PC-9 (cell line): ENCODE measurements around the gene DDX39A. TPM values are rescaled to one million over a fixed set of nuclear protein-coding genes. Genes with fewer than 3 reads are reported as not detected.
"Not testable (repeated sequence)": the region's sequence is repeated elsewhere in the genome, so short reads cannot be mapped to it uniquely, and the experiment has no call there.

Source experiments
- BruUV-seq: library from RNA; stranded (reverse); fragments of 400-500 nt; replicated peaks from 2 replicates; lab custom pipeline; 2021; lab: Mats Ljungman, UMichigan
- CTCF ChIA-PET: fragments of 300-600 bp; sonication (Branson Sonifier 250); formaldehyde crosslinking; loops from one replicate; lab custom pipeline; 2022; ENCODE audit warnings: antibody characterized with exemption; lab: Charles Lee
- POLR2A ChIA-PET: fragments of 300-600 bp; sonication (Branson Sonifier 250); formaldehyde crosslinking; loops from one replicate; lab custom pipeline; 2022; ENCODE audit warnings: antibody characterized with exemption; ENCODE audit not compliant: unreplicated experiment; lab: Charles Lee
- DNase-seq, 2 experiments: peaks; one replicate each; pipeline versions ENCODE4 v3.0.0 to v3.0.0-alpha.2; 2015 to 2022; ENCODE audit warnings: mixed read lengths in 1 of 2
- H2AFZ ChIP-seq: fragments of 200-600 bp; sonication (generic); 2 replicates; pipeline ENCODE4 v1.8.1; 2017; ENCODE audit warnings: antibody characterized with exemption
- H3F3A ChIP-seq: fragments of 200-600 bp; sonication (generic); 2 replicates; pipeline ENCODE4 v1.8.1; 2017; ENCODE audit warnings: antibody characterized with exemption, mild to moderate bottlenecking, low read depth; ENCODE audit not compliant: insufficient read depth
- H3K27ac ChIP-seq: fragments of 200-600 bp; sonication (generic); 2 replicates; pipeline ENCODE4 v1.6.1; 2016; ENCODE audit warnings: mixed run types
- H3K27me3 ChIP-seq: fragments of 200-600 bp; sonication (generic); 2 replicates; pipeline ENCODE4 v1.6.1; 2016; ENCODE audit warnings: low read depth, mixed run types; ENCODE audit not compliant: insufficient read depth
- H3K36me3 ChIP-seq: fragments of 200-600 bp; sonication (generic); 2 replicates; pipeline ENCODE4 v1.6.1; 2016; ENCODE audit warnings: low read depth, mixed run types
- H3K4me1 ChIP-seq: fragments of 200-600 bp; sonication (generic); replicated peaks from 2 replicates; pipeline ENCODE4 v1.6.1; 2016; ENCODE audit warnings: mixed run types; ENCODE audit not compliant: insufficient read depth
- H3K4me2 ChIP-seq: fragments of 200-600 bp; sonication (generic); 2 replicates; pipeline ENCODE4 v1.6.1; 2017; ENCODE audit warnings: mixed run types
- H3K4me3 ChIP-seq: fragments of 200-600 bp; sonication (generic); 2 replicates; pipeline ENCODE4 v1.6.1; 2016; ENCODE audit warnings: mixed run types
- H3K79me2 ChIP-seq: fragments of 200-600 bp; sonication (generic); 2 replicates; pipeline ENCODE4 v1.6.1; 2017; ENCODE audit warnings: low read depth, mixed run types
- H3K9me2 ChIP-seq: fragments of 200-600 bp; sonication (generic); 2 replicates; pipeline ENCODE4 v1.8.1; 2017; ENCODE audit warnings: mild to moderate bottlenecking; ENCODE audit not compliant: insufficient read depth
- H3K9me3 ChIP-seq: fragments of 200-600 bp; sonication (generic); 2 replicates; pipeline ENCODE4 v1.8.1; 2016; ENCODE audit warnings: low read depth; ENCODE audit not compliant: insufficient read depth
- H4K20me1 ChIP-seq: fragments of 200-600 bp; sonication (generic); 2 replicates; pipeline ENCODE4 v1.8.1; 2017; ENCODE audit not compliant: insufficient read depth
- EZH2 ChIP-seq: fragments of 200-600 bp; sonication (generic); IDR thresholded peaks from 2 replicates; pipeline ENCODE4 v1.8.0; 2017; ENCODE audit warnings: antibody characterized with exemption, low read depth
- intact Hi-C: fragments of 100-400 bp; cut with micrococcal nuclease; formaldehyde crosslinking; loops from one replicate; pipeline ENCODE4 v1.10.0; 2022; ENCODE audit not compliant: unreplicated experiment
- total RNA-seq: library from RNA; stranded (reverse); gene quantifications from 2 replicates; pipeline ENCODE4 v1.2.3, GENCODE V29; 2021
- TF ChIP-seq, protein P1 (sequence below): fragments of 200-600 bp; sonication (generic); conservative IDR thresholded peaks from 2 replicates; pipeline ENCODE4 v1.6.1; 2017; ENCODE audit warnings: mixed run types, antibody characterized with exemption, mild to moderate bottlenecking, moderate library complexity

DDX39A gene
- total RNA-seq, 1 experiment from 2014 or later, result 67.4 TPM

GRCh38 chr19:14375582-14376291 is 43.4 kb downstream of the DDX39A start:
- ChIA-PET POLR2A (no interaction called here), CTCF (interaction anchor here (0.5 kb wide), 1 partner anchor 28 kb away, joined by 4 read pairs; no protein-coding TSS in a partner anchor)
- no peak overlapping the region for H3K4me2 ChIP-seq
- no peaks in the 10 kb centered on the region for H3K79me2 ChIP-seq
- no peaks in the 10 kb centered on the region for H3K9me2 ChIP-seq
- no peak for DNase-seq
- H4K20me1 ChIP-seq, result no peaks in the 10 kb centered on the region
- no peaks in the 10 kb centered on the region for H3K36me3 ChIP-seq
- BruUV-seq, result no TSS peak
- TF ChIP-seq EZH2, result no peak
- TF ChIP-seq, protein P1, sequence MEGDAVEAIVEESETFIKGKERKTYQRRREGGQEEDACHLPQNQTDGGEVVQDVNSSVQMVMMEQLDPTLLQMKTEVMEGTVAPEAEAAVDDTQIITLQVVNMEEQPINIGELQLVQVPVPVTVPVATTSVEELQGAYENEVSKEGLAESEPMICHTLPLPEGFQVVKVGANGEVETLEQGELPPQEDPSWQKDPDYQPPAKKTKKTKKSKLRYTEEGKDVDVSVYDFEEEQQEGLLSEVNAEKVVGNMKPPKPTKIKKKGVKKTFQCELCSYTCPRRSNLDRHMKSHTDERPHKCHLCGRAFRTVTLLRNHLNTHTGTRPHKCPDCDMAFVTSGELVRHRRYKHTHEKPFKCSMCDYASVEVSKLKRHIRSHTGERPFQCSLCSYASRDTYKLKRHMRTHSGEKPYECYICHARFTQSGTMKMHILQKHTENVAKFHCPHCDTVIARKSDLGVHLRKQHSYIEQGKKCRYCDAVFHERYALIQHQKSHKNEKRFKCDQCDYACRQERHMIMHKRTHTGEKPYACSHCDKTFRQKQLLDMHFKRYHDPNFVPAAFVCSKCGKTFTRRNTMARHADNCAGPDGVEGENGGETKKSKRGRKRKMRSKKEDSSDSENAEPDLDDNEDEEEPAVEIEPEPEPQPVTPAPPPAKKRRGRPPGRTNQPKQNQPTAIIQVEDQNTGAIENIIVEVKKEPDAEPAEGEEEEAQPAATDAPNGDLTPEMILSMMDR, result no peak
- H3K27me3 ChIP-seq, result no peaks in the 10 kb centered on the region
- H3K4me3 ChIP-seq, result no peak overlapping the region
- intact Hi-C loops, result no loop called here
- H3K4me1 ChIP-seq, result peaks cover 4% of the 10 kb centered on the region
- no peak overlapping the region for H2AFZ ChIP-seq
- no peaks in the 10 kb centered on the region for H3K9me3 ChIP-seq
- no peak overlapping the region for H3K27ac ChIP-seq
- H3F3A ChIP-seq, result peaks cover 24% of the 10 kb centered on the region

- Histone ChIP-seq H3K27ac (no peak overlapping the region), H3K36me3 (no peaks in the 10 kb centered on the region), H3F3A (peaks cover 17% of the 10 kb centered on the region), H3K27me3 (no peaks in the 10 kb centered on the region), H3K4me3 (no peak overlapping the region), H3K9me3 (no peaks in the 10 kb centered on the region), H3K4me2 (no peak overlapping the region), H3K4me1 (no peaks in the 10 kb centered on the region), H2AFZ (no peak overlapping the region), H4K20me1 (no peaks in the 10 kb centered on the region), H3K79me2 (no peaks in the 10 kb centered on the region), H3K9me2 (no peaks in the 10 kb centered on the region)
- BruUV-seq, result no TSS peak
- ChIA-PET POLR2A (no interaction called here), CTCF (no interaction called here)
- no peak for TF ChIP-seq EZH2
- TF ChIP-seq, protein P1, result no peak
- intact Hi-C loops, result no loop called here
- no peak for DNase-seq
Measured at GRCh38 chr19:14375055-14375581, 44.0 kb downstream of the DDX39A start.

- H2AFZ ChIP-seq, H3K36me3 ChIP-seq, DNase-seq, H4K20me1 ChIP-seq, H3K9me2 ChIP-seq, H3K4me2 ChIP-seq, H3F3A ChIP-seq, POLR2A ChIA-PET, H3K4me3 ChIP-seq, intact Hi-C loops, H3K4me1 ChIP-seq, H3K27me3 ChIP-seq, H3K9me3 ChIP-seq, CTCF ChIA-PET, H3K79me2 ChIP-seq, H3K27ac ChIP-seq, BruUV-seq: not testable (repeated sequence)
Measured at GRCh38 chr19:14374313-14374712, 44.8 kb downstream of the DDX39A start.

DNA sequence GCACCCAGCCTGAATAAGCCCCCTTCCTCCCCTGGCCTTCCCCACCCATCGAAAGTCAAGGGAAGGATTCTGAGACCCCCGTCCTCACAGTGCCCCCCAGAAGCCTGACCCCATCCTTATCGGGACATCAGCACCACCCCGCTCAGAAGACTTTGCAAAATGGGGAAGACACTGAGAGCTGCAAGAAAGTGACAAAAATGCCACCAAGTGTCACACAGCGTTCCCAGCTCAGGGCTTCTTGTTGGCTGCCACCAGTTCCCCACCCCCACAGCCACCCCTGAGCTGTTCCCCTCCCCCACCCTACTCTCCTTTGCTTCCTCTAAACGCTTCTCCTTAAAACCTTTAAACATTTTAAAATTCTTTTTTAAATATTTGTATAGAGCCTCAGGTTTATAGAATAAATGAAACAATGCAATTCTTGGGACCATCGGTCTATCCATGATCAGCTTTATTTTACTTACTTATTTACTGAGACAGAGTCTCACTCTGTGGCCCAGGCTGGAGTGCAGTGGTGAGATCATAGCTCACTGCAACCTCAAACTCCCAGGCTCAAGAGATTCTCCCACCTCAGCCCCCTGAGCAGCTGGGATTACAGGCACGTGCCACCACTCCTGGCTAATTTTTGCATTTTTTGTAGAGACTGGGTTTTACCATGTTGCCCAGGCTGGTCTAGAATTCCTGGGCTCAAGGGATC is 46.6 kb downstream of the DDX39A start:
- CTCF ChIA-PET, POLR2A ChIA-PET, H3F3A ChIP-seq, H3K9me2 ChIP-seq, H3K4me2 ChIP-seq, DNase-seq, H3K4me1 ChIP-seq, H3K9me3 ChIP-seq, H3K4me3 ChIP-seq, intact Hi-C loops, H3K36me3 ChIP-seq, BruUV-seq, H3K79me2 ChIP-seq, H4K20me1 ChIP-seq, H3K27ac ChIP-seq, H3K27me3 ChIP-seq, H2AFZ ChIP-seq: not testable (repeated sequence)
